ENCODE measurements around the gene OXGR1. TPM values are rescaled to one million over a fixed set of nuclear protein-coding genes. Genes with fewer than 3 reads are reported as not detected.

Gene OXGR1
- total and polyA plus RNA-seq, 4 experiments from 2014 or later, result not detected

DNA sequence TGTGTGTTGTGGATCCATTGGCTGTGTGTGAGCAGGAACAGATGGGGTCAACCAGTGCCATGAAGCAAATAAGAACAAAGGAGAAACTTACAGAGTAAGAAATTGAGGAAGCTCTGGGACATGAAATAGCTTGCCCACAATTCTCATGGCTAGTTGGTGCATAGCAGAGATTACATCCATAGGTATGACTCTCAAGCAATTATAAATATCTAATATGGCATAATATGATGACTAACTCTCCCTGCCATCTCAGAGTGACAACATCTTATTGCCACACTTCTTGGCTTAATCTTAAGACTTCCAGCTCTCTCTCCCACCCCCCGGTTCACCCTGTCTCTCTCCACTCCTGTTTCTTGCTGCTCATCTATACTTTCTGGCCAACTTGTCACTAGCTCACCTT is 53.3 kb downstream of the OXGR1 start:
- CTCF ChIA-PET (ENCODE audit: partially characterized antibody), result no interaction called here

DNA sequence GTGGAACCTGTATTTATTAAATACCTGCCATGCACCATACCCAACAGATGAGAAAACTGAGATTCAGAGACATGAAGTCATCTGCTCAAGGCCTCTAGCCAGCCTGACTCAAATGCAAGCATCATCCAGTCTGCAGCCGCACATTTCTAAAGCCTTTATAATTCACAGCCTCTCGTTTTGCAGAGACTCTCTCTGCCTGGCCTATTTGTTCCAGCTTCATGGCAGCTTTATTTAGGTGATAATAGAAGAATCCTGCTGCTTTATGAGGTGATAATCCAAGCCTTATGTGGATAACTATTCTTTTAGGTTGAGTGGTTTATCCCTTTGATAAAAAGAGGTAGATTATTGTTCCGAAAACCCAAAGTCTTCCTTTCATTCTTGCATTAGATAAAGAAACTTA is 58.4 kb downstream of the OXGR1 start:
- Mint-ChIP-seq H3K36me3 (no peaks in the 10 kb centered on the region), H3K27ac (no peak overlapping the region), H3K4me1 (no peaks in the 10 kb centered on the region), H3K27me3 (no peaks in the 10 kb centered on the region), H3K4me3 (no peak overlapping the region), H3K9me3 (peaks cover 0 to 1% (median 0%) of the 10 kb centered on the region in 8 donors)
- intact Hi-C loops (cut with micrococcal nuclease), result no loop called here
- no peaks in the 10 kb centered on the region for H3K9me3 ChIP-seq (ENCODE audit: control insufficient read depth in 1 of 2, low read length in 2 of 2)
- no peaks in the 10 kb centered on the region for H3K36me3 ChIP-seq (ENCODE audit: insufficient read depth, low read length)
- no peaks in the 10 kb centered on the region for H3K4me1 ChIP-seq (ENCODE audit: insufficient read depth, low read length)
- H3K4me3 ChIP-seq (ENCODE audit: low read length in 2 of 2), result no peak overlapping the region
- CTCF ChIA-PET (ENCODE audit: partially characterized antibody), result no interaction called here
- H3K27ac ChIP-seq (ENCODE audit: low read depth, low read length), result no peak overlapping the region
- no peak for DNase-seq
- H3K27me3 ChIP-seq (ENCODE audit: insufficient read depth, low read length), result no peaks in the 10 kb centered on the region
- POLR2A ChIA-PET (ENCODE audit: partially characterized antibody), result no interaction called here

More for the DNA sequence above, 53.3 kb downstream of the OXGR1 start:
- Histone ChIP-seq H3K27ac (ENCODE audit: low read depth, low read length) (no peak overlapping the region), H3K36me3 (ENCODE audit: insufficient read depth, low read length) (no peaks in the 10 kb centered on the region), H3K9me3 (ENCODE audit: control insufficient read depth in 1 of 2, low read length in 2 of 2) (no peaks in the 10 kb centered on the region), H3K27me3 (ENCODE audit: insufficient read depth, low read length) (no peaks in the 10 kb centered on the region), H3K4me3 (ENCODE audit: low read length in 2 of 2) (no peak overlapping the region), H3K4me1 (ENCODE audit: insufficient read depth, low read length) (no peaks in the 10 kb centered on the region)
- Mint-ChIP-seq H3K36me3 (no peaks in the 10 kb centered on the region), H3K27ac (no peak overlapping the region), H3K4me3 (no peak overlapping the region), H3K9me3 (peaks cover 0 to 1% (median 0%) of the 10 kb centered on the region in 8 donors), H3K27me3 (no peaks in the 10 kb centered on the region), H3K4me1 (no peaks in the 10 kb centered on the region)
- POLR2A ChIA-PET (ENCODE audit: partially characterized antibody), result no interaction called here
- no peak for DNase-seq
- intact Hi-C loops (cut with micrococcal nuclease), result no loop called here

Other genes with a start within 250 kb of the OXGR1 start
- gene MBNL2, start 227.9 kb upstream of the OXGR1 start, total RNA-seq, result 10 to 100 TPM; 33.0 to 36.2 TPM
- 10 to 100 TPM; 20.1 to 23.7 TPM for gene MBNL2, start 227.9 kb upstream of the OXGR1 start, polyA plus RNA-seq